Measurements from ENCODE around the gene ANXA8.

ANXA8 gene

DNA sequence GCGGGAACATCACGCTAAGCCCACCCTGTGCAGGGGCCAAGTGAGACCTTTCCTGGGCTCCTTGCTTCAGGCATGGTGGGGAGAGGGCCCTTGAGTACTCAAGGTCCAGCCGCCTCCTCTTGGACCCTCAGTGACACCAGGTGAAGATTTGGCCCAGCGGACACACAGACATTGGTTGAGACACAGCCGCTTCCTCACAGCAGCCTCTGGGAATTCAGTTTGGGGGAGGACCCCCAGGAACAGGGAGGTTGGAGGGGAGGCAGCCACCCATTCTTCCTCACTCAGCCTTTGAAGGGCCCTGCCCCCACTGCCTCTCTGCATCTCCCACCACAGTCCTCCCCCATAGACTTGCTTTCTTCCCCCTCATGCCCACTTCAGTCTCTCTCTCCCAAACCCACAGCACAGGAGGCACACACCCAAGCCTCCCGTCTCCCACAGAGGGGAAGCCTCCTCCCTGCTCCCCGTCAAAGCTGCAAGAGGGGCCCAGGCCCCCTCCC is 31.9 kb downstream of the ANXA8 start:
- in situ Hi-C loops (cut with MboI; ENCODE audit: low sequenced_read_pairs, unreplicated experiment), result no loop called here
- TF ChIP-seq CTCF (IDR thresholded peaks at IDR 0.05; ENCODE audit: borderline replicate concordance, control extremely low read depth, extremely low read depth, insufficient read depth, missing control alignments), result no peak
- peak; percentile 30 for DNase-seq (ENCODE audit: low spot score)

GRCh38 chr10:47451273-47451997 is 32.5 kb downstream of the ANXA8 start:
- peak; percentile 15 for DNase-seq (ENCODE audit: low spot score)
- no peak for TF ChIP-seq CTCF (IDR thresholded peaks at IDR 0.05; ENCODE audit: borderline replicate concordance, control extremely low read depth, extremely low read depth, insufficient read depth, missing control alignments)
- in situ Hi-C loops (cut with MboI; ENCODE audit: low sequenced_read_pairs, unreplicated experiment), result no loop called here

- no peak for DNase-seq (ENCODE audit: low spot score)
- in situ Hi-C loops (cut with MboI; ENCODE audit: low sequenced_read_pairs, unreplicated experiment), result no loop called here
- TF ChIP-seq CTCF (IDR thresholded peaks at IDR 0.05; ENCODE audit: borderline replicate concordance, control extremely low read depth, extremely low read depth, insufficient read depth, missing control alignments), result no peak
Measured at GRCh38 chr10:47450442-47450841, 33.5 kb downstream of the ANXA8 start.

DNA sequence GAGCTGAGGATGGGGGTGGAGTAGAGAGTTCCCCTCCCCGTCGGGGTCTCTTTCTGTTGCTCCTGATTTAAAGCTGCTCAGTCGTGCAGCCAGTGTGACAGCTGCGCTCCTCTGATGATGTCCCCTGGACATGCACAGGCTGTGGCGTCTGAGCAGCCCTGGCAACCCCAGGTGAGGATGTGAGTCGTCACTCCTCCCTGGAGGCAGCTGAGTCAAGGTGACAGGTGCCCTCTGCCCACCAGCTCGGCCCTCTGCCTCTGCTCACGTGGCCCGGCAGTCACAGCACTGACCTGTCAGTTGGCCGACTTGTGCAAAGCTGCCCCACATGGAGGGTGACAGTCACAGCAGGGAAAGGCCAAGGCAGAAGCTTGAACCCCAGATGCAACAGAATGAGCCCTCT is 33.9 kb downstream of the ANXA8 start:
- in situ Hi-C loops (cut with MboI; ENCODE audit: low sequenced_read_pairs, unreplicated experiment), result no loop called here
- no peak for DNase-seq (ENCODE audit: low spot score)
- no peak for TF ChIP-seq CTCF (IDR thresholded peaks at IDR 0.05; ENCODE audit: borderline replicate concordance, control extremely low read depth, extremely low read depth, insufficient read depth, missing control alignments)

- TF ChIP-seq CTCF (IDR thresholded peaks at IDR 0.05; ENCODE audit: borderline replicate concordance, control extremely low read depth, extremely low read depth, insufficient read depth, missing control alignments), result no peak
- DNase-seq (ENCODE audit: low spot score), result peak; percentile 32
- in situ Hi-C loops (cut with MboI; ENCODE audit: low sequenced_read_pairs, unreplicated experiment), result no loop called here
Measured at GRCh38 chr10:47449102-47449978, 34.6 kb downstream of the ANXA8 start.

DNA sequence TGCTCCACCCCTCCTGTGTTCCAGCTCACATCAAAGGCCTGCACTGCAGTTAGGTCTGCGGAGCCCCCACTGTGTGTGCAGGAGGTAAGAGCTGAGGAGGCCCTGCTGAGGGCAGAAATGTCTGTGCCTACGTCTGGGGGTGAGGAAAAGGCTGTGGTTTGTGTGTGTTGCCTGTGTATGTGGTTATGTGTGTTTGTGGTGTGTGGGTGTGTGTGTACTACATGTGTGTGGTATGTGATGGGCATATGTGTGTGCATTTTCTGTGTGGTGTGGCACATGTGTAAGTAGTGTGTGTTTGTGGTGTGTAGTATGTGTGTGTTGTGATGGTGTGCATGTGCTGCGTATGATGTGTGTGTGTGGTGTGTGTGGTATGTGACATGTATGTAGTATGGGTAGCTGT is 36.2 kb downstream of the ANXA8 start:
- in situ Hi-C loops (cut with MboI; ENCODE audit: low sequenced_read_pairs, unreplicated experiment), result no loop called here
- DNase-seq (ENCODE audit: low spot score), result no peak
- no peak for TF ChIP-seq CTCF (IDR thresholded peaks at IDR 0.05; ENCODE audit: borderline replicate concordance, control extremely low read depth, extremely low read depth, insufficient read depth, missing control alignments)

Data from GM13976 (cell line).